Measurements from ENCODE around the gene CCDC183. TPM values are rescaled to one million over a fixed set of nuclear protein-coding genes. Genes with fewer than 3 reads are reported as not detected.

Gene CCDC183
- total and polyA plus RNA-seq, 9 donors = 0.47 to 11.8 (median 5.7) TPM

GRCh38 chr9:136790640-136791515 lies 5.3 kb upstream of the CCDC183 start, which contains the start of gene TMEM141:
Gene TMEM141, plus strand, starts transcription at chr9:136791344. Its CDS starts 27 bp downstream, at chr9:136791371.
- Histone ChIP-seq H3K4me1 (ENCODE audit: insufficient read depth) (peaks cover 8% of the 10 kb centered on the region), H3K36me3 (no peaks in the 10 kb centered on the region), H3K4me3 (peak within 1 kb of the TSS; percentile 77), H3K9me3 (no peaks in the 10 kb centered on the region), H3K27me3 (no peaks in the 10 kb centered on the region), H3K27ac (peak within 1 kb of the TSS; percentile 78 to 82)
- TF ChIP-seq POLR2A (IDR thresholded peaks at IDR 0.05) = peak; percentile 36
- TF ChIP-seq CTCF (IDR thresholded peaks at IDR 0.05) = no peak
- no peak for TF ChIP-seq EP300 (IDR thresholded peaks at IDR 0.05)
- WGBS, 3 donors = 1% methylated on average over 62 to 70 of the region's 70 CpGs
- intact Hi-C loops (cut with DNase I) = loop anchor here in 1 of 4 donors (10.0 kb wide), 1 partner anchor 54 kb away; the partner anchor contains the start of genes AJM1 and PHPT1
- DNase-seq = peak; percentile 100

GRCh38 chr9:136791516-136792276 lies 4.4 kb upstream of the CCDC183 start:
- DNase-seq = peak; percentile 63 to 81 (median 79)
- no peak for TF ChIP-seq POLR2A (IDR thresholded peaks at IDR 0.05)
- TF ChIP-seq CTCF (IDR thresholded peaks at IDR 0.05) = peak; percentile 34 to 84 (median 75)
- no peak for TF ChIP-seq EP300 (IDR thresholded peaks at IDR 0.05)
- peaks cover 12% of the 10 kb centered on the region for H3K4me1 ChIP-seq (ENCODE audit: insufficient read depth)
- no peaks in the 10 kb centered on the region for H3K9me3 ChIP-seq
- peak overlapping the region; percentile 77 for H3K4me3 ChIP-seq
- no peaks in the 10 kb centered on the region for H3K27me3 ChIP-seq
- peak overlapping the region; percentile 78 to 82 for H3K27ac ChIP-seq
- WGBS, 3 donors = 2 to 4% (median 2%) methylated on average over 25 to 29 of the region's 29 CpGs
- intact Hi-C loops (cut with DNase I) = loop anchor here in 1 of 4 donors (10.0 kb wide), 1 partner anchor 53 kb away; the partner anchor contains the start of genes AJM1 and PHPT1
- no peaks in the 10 kb centered on the region for H3K36me3 ChIP-seq

GRCh38 chr9:136792321-136793085 lies 3.6 kb upstream of the CCDC183 start:
- Histone ChIP-seq H3K27me3 (no peaks in the 10 kb centered on the region), H3K4me1 (ENCODE audit: insufficient read depth) (peaks cover 13% of the 10 kb centered on the region), H3K27ac (peak overlapping the region in 1 of 2 donors; percentile 82), H3K4me3 (no peak overlapping the region), H3K9me3 (no peaks in the 10 kb centered on the region), H3K36me3 (no peaks in the 10 kb centered on the region)
- intact Hi-C loops (cut with DNase I) = loop anchor here in 1 of 4 donors (10.0 kb wide), 1 partner anchor 52 kb away; the partner anchor contains the start of genes AJM1 and PHPT1
- TF ChIP-seq EP300 (IDR thresholded peaks at IDR 0.05) (no peak), CTCF (IDR thresholded peaks at IDR 0.05) (no peak), POLR2A (IDR thresholded peaks at IDR 0.05) (no peak)
- WGBS, 3 donors = 58 to 76% (median 59%) methylated on average over 15 of the region's 15 CpGs
- peak in 3 of 5 donors; percentile 49 to 58 (median 55) for DNase-seq
